Osteoblast (primary cell): ENCODE measurements around the gene UBE2O. TPM values are rescaled to one million over a fixed set of nuclear protein-coding genes. Genes with fewer than 3 reads are reported as not detected.
A peak's percentile ranks its signal among the peaks of the same experiment; 100 is the strongest.

Experiments used
- DNase-seq: peaks from one replicate; pipeline ENCODE4 v3.0.0; 2011; ENCODE audit warnings: low spot score, mixed read lengths; ENCODE audit not compliant: insufficient read length; ENCODE audit errors: missing footprints
- H2AFZ ChIP-seq: 2 replicates; pipeline ENCODE4 v1.6.0; 2011; ENCODE audit warnings: mild to moderate bottlenecking, low read length
- H3K27ac ChIP-seq: 2 replicates; pipeline ENCODE4 v1.5.1; 2011; ENCODE audit warnings: mild to moderate bottlenecking, low read depth, low read length, moderate library complexity
- H3K27me3 ChIP-seq: 2 replicates; pipeline ENCODE4 v1.6.0; 2012; ENCODE audit warnings: mild to moderate bottlenecking, control low read depth, inconsistent platforms, low read length, moderate library complexity; ENCODE audit not compliant: insufficient read depth
- H3K36me3 ChIP-seq: 2 replicates; pipeline ENCODE4 v1.5.1; 2011; ENCODE audit warnings: mild to moderate bottlenecking, low read length, control low read depth, moderate library complexity; ENCODE audit not compliant: insufficient read depth
- H3K4me1 ChIP-seq: 2 replicates; pipeline ENCODE4 v1.5.1; 2011; ENCODE audit warnings: mild to moderate bottlenecking, low read length, control low read depth, moderate library complexity; ENCODE audit not compliant: insufficient read depth
- H3K4me2 ChIP-seq: 2 replicates; pipeline ENCODE4 v1.6.0; 2011; ENCODE audit warnings: mild to moderate bottlenecking, low read length; ENCODE audit not compliant: insufficient read depth
- H3K4me3 ChIP-seq: fragments of 200-600 bp; sonication (generic); 3 replicates; pipeline ENCODE4 v1.5.1; 2012; ENCODE audit warnings: mild to moderate bottlenecking, low read length, inconsistent platforms; ENCODE audit not compliant: insufficient read depth
- H3K79me2 ChIP-seq: 2 replicates; pipeline ENCODE4 v1.6.0; 2012; ENCODE audit warnings: mild to moderate bottlenecking, low read length, control low read depth, inconsistent platforms; ENCODE audit not compliant: insufficient read depth
- H3K9me3 ChIP-seq: 2 replicates; pipeline ENCODE4 v1.5.1; 2011; ENCODE audit warnings: low read depth, low read length, control low read depth
- H4K20me1 ChIP-seq: 2 replicates; pipeline ENCODE4 v1.6.0; 2012; ENCODE audit warnings: mild to moderate bottlenecking, low read length, control low read depth; ENCODE audit not compliant: insufficient read depth
- total RNA-seq: library from RNA; depleted of rRNA; stranded (reverse); fragments of >200 nt; gene quantifications from 2 replicates; pipeline ENCODE4 v1.2.3, GENCODE V29; 2012
- TF ChIP-seq, protein P1 (sequence below): IDR thresholded peaks from 2 replicates; pipeline ENCODE4 v1.5.1; 2011; ENCODE audit warnings: mild to moderate bottlenecking, low read depth, low read length, moderate library complexity; ENCODE audit errors: extremely low read depth

UBE2O gene
- total RNA-seq, 1 donor = 19.5 TPM

DNA sequence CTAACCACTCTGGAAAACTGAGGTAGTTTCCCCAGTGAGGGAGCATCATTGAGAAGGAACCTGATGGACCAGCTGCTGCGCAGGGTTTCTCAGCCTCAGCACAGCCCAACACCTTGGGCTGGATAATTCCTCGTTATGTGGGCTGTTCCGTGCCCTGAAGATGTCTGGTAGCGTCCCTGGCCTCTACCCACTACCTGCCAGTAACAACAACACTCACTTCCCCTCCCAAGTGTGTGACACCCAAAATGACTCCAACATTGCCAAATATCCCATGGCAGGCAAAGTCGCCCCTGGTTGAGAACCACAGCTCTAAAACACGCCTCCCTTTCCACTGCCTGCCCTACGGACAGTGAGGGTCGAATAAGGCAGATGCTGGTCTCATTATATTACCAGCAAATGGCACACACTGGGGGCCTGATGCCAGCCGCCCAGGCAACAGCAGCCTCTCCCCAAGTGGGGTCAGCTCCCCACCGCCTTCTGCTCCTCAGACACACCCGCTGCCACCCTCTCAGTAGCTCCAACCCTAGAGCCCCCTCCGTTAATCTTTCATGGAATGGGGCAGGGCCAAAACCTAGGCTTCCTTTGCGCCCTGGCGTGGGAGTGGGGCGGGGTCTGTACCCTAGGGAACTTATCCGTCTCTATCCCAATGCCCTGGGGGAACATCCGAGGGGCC is 47.3 kb upstream of the UBE2O start:
- Histone ChIP-seq H2AFZ (no peak overlapping the region), H3K9me3 (no peaks in the 10 kb centered on the region), H4K20me1 (no peaks in the 10 kb centered on the region), H3K27me3 (no peaks in the 10 kb centered on the region), H3K4me1 (peaks cover 36% of the 10 kb centered on the region), H3K4me3 (peak overlapping the region; percentile 80), H3K79me2 (peaks cover 19% of the 10 kb centered on the region), H3K27ac (no peak overlapping the region), H3K4me2 (peak overlapping the region; percentile 86), H3K36me3 (no peaks in the 10 kb centered on the region)
- TF ChIP-seq, protein P1, sequence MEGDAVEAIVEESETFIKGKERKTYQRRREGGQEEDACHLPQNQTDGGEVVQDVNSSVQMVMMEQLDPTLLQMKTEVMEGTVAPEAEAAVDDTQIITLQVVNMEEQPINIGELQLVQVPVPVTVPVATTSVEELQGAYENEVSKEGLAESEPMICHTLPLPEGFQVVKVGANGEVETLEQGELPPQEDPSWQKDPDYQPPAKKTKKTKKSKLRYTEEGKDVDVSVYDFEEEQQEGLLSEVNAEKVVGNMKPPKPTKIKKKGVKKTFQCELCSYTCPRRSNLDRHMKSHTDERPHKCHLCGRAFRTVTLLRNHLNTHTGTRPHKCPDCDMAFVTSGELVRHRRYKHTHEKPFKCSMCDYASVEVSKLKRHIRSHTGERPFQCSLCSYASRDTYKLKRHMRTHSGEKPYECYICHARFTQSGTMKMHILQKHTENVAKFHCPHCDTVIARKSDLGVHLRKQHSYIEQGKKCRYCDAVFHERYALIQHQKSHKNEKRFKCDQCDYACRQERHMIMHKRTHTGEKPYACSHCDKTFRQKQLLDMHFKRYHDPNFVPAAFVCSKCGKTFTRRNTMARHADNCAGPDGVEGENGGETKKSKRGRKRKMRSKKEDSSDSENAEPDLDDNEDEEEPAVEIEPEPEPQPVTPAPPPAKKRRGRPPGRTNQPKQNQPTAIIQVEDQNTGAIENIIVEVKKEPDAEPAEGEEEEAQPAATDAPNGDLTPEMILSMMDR = no peak
- DNase-seq = peak; percentile 53

DNA sequence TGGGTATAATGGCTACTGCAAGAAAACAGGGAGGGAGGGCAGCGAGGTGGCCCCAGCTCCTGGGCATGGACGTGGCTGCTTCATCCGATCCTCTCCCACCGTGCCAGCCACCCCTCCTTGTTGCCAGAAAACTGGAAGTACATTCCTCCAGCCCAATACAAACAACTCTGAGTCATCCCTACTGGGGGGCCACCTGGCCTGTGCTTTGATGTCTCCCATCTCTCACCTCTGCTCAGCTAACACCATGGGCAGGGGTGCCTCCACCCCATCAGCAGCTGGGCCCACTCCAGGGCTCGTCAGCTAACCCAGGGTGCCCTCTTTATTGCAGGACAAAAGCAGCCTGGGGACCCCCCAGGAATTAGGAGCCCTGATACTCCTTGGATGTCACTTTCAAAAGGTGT is 46.3 kb upstream of the UBE2O start:
- DNase-seq = peak; percentile 80
- Histone ChIP-seq H3K4me3 (no peak overlapping the region), H3K27me3 (no peaks in the 10 kb centered on the region), H3K36me3 (no peaks in the 10 kb centered on the region), H3K4me2 (no peak overlapping the region), H3K4me1 (peaks cover 36% of the 10 kb centered on the region), H4K20me1 (no peaks in the 10 kb centered on the region), H2AFZ (no peak overlapping the region), H3K79me2 (peaks cover 19% of the 10 kb centered on the region), H3K27ac (no peak overlapping the region), H3K9me3 (no peaks in the 10 kb centered on the region)
- TF ChIP-seq, protein P1 = no peak

DNA sequence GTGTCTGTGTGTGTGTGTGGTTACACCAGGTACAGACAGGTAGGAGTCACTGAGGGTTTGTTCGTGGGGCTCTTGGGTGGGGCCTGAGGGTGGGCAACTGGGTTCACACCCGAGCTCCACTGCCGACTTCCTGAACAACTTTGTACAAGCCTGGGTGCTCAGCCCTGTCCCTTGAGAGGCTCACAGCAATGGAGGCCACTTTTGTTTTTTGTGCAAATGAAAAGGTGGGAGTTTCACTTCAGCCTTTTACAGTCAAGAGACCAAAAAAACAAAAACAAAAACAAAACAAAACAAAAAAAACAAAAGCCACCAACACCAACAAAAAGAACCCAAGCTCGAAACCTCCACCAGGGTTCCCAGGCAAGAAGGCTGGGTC is 45.9 kb upstream of the UBE2O start:
- H2AFZ ChIP-seq = no peak overlapping the region
- no peaks in the 10 kb centered on the region for H3K36me3 ChIP-seq

More for the DNA sequence above, 45.9 kb upstream of the UBE2O start:
- no peaks in the 10 kb centered on the region for H3K9me3 ChIP-seq
- no peaks in the 10 kb centered on the region for H4K20me1 ChIP-seq
- TF ChIP-seq, protein P1 = no peak
- H3K4me2 ChIP-seq = no peak overlapping the region
- peaks cover 37% of the 10 kb centered on the region for H3K4me1 ChIP-seq
- DNase-seq = peak; percentile 37
- peak overlapping the region; percentile 74 for H3K27ac ChIP-seq
- H3K79me2 ChIP-seq = peaks cover 19% of the 10 kb centered on the region
- no peak overlapping the region for H3K4me3 ChIP-seq
- H3K27me3 ChIP-seq = no peaks in the 10 kb centered on the region
